NB4 (cell line): ENCODE data around the gene MYD88.

Experiments
- CTCF ChIP-seq: IDR thresholded peaks from one replicate; pipeline ENCODE4 v1.5.1; 2012; ENCODE audit warnings: low read depth, low read length
- MAX ChIP-seq: IDR thresholded peaks from 2 replicates; pipeline ENCODE4 v1.6.1; 2011; ENCODE audit warnings: low read depth, low read length
- MYC ChIP-seq: IDR thresholded peaks from 2 replicates; pipeline ENCODE4 v1.6.1; 2011; ENCODE audit warnings: low read depth, low read length
- POLR2A ChIP-seq: IDR thresholded peaks from 2 replicates; pipeline ENCODE4 v1.6.1; 2011; ENCODE audit warnings: mild to moderate bottlenecking; ENCODE audit not compliant: insufficient read length; ENCODE audit errors: extremely low read depth

GRCh38 chr3:38105525-38105924 lies 32.9 kb upstream of the MYD88 start:
- no peak for TF ChIP-seq MAX
- TF ChIP-seq CTCF, result no peak
- no peak for TF ChIP-seq POLR2A
- TF ChIP-seq MYC, result no peak
